Measurements from ENCODE around the gene PRMT6.
"Not testable (repeated sequence)": the region's sequence is repeated elsewhere in the genome, so short reads cannot be mapped to it uniquely, and the experiment has no call there.

Gene PRMT6

DNA sequence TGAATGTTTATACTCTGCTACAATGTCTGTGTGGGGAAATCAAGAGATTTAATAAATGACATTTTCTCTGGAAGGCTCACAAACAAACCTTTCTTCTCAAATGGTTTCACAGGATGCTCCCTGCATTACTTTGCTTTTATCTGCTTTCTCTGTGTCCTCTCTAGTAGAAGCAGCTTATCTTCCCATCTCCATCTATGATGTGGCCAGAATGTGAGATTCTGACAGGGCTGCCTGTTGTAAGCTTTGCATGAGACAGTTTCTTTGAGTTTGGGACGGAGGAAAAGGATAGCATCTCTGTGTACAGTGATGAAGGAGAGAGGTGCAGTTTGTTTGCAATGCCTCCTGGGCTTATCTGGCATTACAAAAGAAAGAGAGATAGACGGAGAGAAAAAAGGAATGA, 24.6 kb downstream of the PRMT6 start:
- no peak for DNase-seq

DNA sequence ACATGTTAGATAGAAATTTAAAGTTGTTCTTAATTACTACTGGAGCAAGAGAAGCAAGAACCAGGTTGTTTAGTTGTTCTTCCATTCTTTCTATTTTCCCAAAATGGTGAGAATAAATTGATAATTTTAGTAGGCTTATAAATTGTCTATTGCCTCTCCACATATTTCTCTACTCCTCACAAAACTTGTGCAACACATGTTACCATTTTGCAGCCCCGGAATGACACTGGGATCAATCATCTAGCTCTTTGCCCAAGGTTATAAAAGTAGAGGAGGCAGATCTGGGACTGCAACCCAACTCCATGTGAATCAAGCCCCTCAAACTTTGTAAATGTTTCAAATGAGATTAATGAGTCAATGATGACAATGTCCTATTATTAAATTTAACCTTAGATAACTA, 34.9 kb downstream of the PRMT6 start:
- no peak for DNase-seq

DNA sequence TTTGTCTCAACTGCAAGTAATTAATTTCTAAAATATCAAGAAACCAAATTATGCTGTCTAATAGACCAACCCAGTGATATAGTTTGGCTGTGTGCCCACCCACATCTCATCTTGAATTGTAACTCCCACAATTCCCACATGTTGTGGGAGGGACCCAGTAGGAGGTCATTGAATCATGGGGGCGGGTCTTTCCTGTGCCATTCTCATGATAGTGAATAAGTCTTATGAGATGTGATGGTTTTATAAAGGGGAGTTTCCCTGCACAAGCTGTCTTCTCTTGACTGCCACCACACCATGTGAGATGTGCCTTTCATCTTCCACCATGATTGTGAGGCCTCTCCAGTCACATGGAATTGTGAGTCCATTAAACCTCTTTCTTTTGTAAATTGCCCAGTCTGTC, 36.9 kb downstream of the PRMT6 start:
- not testable (repeated sequence) for DNase-seq

DNA sequence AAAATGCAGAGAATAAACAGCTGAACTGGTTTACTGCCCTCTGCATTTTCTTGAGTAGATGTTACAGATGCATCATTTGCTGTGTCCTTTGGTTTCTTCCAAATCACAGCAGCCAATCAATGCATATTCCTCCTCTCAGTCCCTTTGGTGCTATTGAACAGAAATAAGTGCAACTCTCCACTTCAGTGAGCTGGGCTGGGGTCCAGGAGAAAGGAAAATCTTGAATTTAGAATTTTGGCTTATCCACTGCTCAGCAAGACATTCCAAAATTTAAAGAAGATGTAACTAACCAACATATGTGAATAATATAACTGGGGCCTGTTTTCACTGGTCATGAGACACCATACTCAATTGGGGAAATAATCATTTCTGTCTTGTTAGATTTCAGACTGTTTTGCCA, 39.2 kb downstream of the PRMT6 start:
- no peak for DNase-seq

DNA sequence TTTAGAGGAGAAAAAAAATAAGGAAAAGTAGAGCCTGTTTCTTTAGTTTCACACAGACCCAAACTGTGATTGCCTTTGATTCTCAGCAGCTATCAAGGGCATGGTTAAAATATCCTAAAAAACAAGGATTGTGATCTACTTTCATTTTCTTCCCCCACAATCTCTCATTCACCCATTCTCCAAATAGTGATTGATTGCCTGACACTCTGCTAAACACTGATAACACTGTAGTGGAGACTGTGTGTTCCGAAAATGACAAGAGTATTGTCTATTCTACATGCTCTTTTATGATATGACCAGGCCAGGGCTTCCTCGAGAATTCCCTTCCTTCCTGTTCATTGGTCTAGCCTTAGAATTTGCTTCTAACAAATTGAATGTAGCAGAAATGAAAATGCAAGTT, 40.2 kb downstream of the PRMT6 start:
- DNase-seq: no peak

DNA sequence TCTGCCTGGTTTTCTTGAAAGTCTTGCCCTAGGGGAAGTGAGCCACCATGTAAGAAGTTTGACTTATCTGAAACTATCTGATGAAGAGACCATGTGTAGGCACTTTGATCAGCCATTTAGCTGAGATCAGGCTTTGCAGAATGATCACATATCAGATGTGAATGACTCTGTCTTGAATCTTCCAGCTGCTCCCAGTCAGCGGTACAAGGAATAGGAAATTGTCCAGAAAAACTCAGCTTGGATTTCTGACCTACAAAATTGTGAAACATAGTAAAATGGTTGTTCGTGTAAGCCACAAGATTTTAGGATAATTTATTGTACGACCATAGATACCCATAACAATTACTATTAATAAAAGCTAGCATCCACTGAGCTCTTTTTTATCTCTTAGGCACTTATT, 42.5 kb downstream of the PRMT6 start:
- no peak for DNase-seq

DNA sequence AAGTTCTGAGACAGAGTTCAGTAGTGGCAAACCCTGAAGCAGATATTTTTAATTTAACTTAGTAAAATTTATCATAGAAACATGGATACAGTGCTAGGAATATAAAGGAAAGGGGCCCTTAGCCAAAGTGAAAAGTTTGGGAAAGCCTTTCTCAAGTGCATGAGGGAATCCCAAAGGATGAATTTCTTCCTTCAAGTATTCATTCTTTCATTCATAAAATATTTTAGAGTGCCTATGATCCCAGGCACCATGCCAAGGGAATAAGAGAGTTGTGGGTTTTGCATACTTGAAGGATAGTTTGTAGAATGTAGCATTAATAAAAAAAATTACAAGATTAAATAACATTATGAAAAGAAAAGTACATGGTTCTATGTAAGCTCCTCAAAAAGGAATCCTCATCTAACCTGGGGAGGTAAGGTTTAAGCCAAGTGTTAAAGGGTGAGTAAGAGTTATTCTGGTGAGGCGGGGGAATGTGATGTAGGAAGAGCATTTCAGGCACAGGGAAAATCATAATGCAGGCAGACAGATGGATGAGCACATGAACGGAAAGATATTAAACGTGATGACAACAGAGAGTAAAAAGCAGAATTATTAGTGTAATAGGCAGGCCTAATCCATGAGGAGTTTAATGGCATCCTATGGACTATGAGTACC, 44.0 kb downstream of the PRMT6 start:
- DNase-seq: no peak

DNA sequence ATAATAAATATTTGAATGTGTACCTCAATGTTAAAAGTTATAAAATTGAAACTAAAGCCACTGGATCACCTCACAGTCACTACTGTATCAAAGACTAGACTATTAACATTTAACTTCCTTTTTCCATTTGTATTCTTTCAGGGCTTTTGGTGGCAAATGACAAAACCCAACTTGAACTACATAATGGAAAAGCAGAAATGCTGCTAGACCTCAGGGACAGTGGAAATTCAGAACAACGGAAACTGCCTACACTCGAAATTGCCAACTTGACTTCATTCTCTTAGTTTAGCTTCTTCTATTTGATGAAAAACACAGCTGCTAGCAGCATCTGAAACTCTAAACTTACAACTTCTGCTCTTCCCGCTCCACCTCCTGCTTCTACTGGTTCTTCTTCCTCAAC, 49.4 kb downstream of the PRMT6 start:
- DNase-seq: no peak
